NOMO-1 treated with dmso at 0.1 percent for 144 hours (cell line): Measurements from ENCODE around the gene KIR3DL1.
A peak's percentile ranks its signal among the peaks of the same experiment; 100 is the strongest.
"Not testable (repeated sequence)": the region's sequence is repeated elsewhere in the genome, so short reads cannot be mapped to it uniquely, and the experiment has no call there.

Source experiments
- DNase-seq: peaks from one replicate; lab custom pipeline; 2025; ENCODE audit not compliant: unreplicated experiment; lab: John Stamatoyannopoulos, UW

KIR3DL1 gene

DNA sequence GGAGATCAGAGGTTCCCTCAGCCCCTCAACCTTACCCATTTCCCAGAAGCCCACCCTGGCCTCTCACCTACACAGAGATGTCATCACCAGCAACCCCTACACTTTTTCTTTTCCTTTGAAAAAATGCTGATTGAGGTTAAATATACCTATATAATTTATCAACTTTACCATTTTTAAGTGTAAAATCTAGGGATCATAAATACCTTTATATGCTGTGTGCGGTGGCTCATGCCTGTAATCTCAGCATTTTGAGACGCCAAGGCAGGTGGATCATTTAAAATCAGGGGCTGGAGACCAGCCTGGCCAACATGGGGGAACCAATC, 9.8 kb upstream of the KIR3DL1 start:
- DNase-seq: no peak

DNA sequence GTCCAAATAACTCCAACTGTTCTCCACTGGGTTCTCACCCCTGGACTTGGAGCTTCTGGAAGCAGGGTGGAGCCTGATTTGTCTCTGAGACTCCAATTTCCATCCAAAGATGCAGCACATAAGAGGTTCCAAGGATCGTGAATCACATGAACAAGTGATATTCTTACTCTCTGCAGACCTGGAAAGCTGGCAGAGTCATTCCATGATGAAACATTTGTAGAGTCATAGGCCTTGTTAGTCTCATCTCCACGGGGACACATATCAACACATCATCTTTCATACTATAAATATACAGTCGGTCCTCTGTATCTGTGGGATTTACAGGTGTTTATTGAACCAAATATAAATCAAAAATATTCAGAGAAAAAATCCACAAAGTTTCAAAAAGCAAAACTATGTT, 1.7 kb upstream of the KIR3DL1 start:
- not testable (repeated sequence) for DNase-seq

DNA sequence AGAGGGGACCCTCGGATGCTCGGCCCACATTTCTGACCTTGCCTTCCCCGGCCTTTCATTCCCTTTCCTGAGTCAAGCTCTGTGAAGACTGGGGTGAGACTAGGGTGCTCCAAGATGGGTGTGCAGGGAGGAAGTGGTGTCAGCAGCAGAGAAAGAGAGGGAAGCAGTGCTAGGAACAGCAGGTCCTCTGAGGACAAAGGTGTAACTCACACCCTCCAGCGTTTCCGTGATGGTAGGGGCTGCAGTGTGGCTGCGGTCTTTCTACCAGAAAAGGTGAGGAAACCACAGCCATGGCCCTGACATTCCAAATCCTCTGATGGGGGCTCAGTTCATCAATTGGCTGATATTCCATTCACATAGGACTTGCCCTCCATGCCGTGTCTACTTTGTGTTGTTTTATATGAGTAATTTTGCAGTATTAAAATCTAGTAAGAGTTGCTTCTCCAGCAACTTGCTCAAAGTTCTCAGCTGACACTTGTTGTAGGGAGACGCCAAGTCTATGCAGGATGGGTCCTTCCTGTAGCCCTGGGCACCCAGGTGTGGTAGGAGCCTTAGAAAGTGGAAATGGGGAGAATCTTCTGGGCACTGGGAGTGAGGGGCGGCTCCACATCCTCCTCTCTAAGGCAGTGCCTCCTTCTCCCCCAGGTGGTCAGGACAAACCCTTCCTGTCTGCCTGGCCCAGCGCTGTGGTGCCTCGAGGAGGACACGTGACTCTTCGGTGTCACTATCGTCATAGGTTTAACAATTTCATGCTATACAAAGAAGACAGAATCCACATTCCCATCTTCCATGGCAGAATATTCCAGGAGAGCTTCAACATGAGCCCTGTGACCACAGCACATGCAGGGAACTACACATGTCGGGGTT, 1.6 kb downstream of the KIR3DL1 start:
- DNase-seq: no peak

DNA sequence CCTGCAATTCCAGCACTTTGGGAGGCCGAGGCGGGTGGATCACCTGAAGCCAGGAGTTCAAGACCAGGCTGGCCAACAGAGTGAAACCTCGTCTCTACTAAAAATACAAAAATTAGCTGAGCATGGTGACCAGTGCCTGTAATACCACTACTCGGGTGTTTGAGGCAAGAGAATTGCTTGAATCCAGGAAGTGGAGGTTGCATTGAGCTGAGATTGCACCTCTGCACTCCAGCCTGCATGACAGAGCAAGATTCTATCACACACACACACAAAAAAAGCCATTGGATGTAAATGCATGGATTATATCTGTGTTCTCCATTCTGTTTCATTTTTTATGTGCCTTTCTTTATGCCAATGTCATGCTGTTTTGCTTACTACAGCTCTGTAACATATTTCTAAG, 8.1 kb downstream of the KIR3DL1 start:
- not testable (repeated sequence) for DNase-seq

DNA sequence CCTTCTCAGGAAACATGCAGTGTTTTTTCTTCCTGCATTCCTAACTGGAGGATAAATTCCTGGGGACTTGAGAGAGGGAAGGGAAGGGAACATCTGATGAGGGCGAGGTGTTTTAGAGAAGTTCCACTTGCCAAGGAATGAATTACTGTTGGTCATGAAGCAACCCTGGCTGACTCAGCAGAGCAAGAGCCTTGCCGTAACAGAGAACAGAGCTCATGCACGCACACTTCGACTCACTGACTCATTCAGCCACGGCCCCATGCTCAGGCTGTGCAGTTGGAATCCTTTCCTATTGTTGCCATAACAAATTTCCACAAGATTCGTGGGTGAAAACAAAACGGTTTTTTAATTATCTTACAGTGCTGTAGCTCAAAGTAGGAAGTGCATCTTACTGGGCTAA, 9.1 kb downstream of the KIR3DL1 start:
- DNase-seq: not testable (repeated sequence)

DNA sequence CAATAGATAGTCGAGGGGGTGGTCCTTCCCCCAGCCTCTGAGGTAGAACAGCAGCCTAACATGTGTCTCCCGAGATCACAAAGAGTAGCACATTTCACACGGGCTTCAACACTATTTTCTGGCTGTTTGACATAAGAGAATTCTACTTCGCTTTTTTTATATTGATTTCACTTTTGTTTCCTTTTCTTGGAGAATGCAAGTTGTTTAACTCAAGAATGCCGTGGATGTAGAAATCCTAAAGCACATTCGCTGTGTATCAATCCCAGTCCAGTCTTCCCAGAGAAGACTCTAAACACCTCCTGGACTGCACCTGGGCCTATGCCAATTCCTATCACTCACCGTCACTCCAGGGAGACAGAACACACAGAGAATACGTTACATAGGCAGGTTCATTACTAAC, 11.8 kb downstream of the KIR3DL1 start:
- DNase-seq: not testable (repeated sequence)

DNA sequence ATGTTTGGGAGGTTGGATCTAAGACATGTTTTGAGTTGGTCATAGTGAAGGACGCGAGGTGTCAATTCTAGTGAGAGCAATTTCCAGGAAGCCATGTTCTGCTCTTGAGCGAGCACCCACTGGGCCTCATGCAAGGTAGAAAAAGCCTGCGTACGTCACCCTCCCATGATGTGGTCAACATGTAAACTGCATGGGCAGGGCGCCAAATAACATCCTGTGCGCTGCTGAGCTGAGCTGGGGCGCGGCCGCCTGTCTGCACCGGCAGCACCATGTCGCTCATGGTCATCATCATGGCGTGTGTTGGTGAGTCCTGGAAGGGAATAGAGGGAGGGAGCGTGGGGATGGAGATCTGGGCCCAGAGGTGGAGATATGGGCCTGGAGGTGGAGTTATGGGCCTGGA, 16.2 kb downstream of the KIR3DL1 start, which contains the start of gene KIR2DS4:
KIR2DS4 (plus strand) TSS at position 181 of the 400 bp plus-strand sequence.
- not testable (repeated sequence) for DNase-seq

DNA sequence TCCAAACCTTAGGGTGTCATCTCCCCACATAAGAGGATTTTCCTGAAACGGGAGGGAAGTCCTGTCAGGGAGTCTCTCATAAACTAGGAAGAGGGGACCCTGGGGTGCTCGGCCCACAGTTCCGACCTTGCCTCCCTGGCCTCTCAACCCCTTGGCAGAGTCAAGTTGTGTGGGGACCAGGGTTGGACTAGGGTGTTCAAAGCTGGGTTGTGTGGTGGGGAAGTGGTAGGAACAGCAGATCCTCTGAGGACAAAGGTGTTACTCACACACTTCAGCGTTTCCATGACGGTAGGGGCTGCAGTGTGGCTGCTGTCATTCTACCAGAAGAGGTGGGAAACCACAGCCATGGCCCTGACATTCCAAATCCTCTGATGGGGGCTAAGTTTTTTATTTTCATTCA, 18.9 kb downstream of the KIR3DL1 start:
- DNase-seq: not testable (repeated sequence)

DNA sequence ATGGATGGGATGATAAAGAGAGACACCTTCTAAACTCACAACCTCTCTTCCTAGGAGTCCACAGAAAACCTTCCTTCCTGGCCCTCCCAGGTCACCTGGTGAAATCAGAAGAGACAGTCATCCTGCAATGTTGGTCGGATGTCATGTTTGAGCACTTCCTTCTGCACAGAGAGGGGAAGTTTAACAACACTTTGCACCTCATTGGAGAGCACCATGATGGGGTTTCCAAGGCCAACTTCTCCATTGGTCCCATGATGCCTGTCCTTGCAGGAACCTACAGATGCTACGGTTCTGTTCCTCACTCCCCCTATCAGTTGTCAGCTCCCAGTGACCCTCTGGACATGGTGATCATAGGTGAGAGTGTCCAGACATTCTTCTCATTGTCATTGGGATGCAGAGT, 21.3 kb downstream of the KIR3DL1 start:
- not testable (repeated sequence) for DNase-seq

DNA sequence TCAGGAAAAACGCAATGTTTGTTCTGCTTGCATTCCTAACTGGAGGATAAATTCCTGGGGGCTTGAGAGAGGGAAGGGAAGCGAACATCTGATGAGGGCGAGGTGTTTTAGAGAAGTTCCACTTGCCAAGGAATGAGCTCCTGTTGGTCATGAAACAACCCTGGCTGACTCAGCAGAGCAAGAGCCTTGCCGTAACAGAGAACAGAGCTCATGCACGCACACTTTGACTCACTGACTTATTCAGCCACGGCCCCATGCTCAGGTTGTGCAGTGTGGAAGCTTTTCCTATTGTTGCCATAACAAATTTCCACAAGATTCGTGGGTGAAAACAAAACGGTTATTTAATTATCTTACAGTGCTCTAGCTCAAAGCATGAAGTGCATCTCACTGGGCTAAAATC, 26.9 kb downstream of the KIR3DL1 start:
- DNase-seq: not testable (repeated sequence)

DNA sequence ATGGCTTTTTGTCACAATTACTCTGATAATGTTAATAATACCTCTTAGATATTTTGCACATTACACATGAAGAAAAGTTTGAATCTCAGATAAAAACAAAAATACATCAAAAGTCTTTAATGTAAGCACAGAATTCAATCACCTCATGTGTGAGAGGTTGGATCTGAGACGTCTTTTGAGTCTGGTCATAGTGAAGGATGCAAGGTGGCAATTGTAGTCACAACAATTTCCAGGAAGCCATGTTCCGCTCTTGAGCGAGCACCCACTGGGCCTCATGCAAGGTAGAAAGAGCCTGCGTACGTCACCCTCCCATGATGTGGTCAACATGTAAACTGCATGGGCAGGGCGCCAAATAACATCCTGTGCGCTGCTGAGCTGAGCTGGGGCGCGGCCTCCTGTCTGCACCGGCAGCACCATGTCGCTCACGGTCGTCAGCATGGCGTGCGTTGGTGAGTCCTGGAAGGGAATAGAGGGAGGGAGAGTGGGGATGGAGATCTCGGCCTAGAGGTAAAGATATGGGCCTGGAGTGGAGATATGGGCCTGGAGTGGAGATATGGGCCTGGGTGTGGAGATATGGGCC, 33.9 kb downstream of the KIR3DL1 start, which contains the start of gene KIR3DL2:
KIR3DL2 (plus strand) TSS at position 383 of the 580 bp plus-strand sequence; CDS start at position 416, 33 bp downstream.
- DNase-seq: not testable (repeated sequence)

DNA sequence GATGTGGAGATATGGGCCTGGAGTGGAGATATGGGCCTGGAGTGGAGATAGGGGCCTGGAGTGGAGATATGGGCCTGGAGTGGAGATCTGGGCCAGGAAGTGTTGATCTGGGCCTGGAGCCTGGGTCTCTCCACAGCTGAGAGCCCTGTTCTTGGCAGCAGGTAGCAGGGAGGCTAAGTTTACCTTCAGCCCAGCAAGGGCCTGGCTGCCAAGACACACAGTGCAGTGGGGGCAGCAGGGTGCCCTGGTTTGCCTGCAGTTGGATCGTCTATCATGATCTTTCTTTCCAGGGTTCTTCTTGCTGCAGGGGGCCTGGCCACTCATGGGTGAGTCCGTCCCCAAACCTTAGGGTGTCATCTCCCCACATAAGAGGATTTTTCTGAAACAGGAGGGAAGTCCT, 34.7 kb downstream of the KIR3DL1 start:
- no peak for DNase-seq

DNA sequence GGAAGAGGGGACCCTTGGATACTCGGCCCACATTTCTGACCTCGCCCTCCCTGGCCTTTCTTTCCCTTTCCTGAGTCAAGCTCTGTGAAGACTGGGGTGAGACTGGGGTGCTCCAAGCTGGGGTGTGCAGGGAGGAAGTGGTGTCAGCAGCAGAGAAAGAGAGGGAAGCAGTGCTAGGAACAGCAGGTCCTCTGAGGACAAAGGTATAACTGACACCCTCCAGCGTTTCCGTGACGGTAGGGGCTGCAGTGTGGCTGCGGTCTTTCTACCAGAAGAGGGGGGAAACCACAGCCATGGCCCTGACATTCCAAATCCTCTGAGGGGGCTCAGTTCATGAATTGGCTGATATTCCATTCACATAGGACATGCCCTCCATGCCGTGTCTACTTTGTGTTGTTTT, 35.1 kb downstream of the KIR3DL1 start:
- no peak for DNase-seq

DNA sequence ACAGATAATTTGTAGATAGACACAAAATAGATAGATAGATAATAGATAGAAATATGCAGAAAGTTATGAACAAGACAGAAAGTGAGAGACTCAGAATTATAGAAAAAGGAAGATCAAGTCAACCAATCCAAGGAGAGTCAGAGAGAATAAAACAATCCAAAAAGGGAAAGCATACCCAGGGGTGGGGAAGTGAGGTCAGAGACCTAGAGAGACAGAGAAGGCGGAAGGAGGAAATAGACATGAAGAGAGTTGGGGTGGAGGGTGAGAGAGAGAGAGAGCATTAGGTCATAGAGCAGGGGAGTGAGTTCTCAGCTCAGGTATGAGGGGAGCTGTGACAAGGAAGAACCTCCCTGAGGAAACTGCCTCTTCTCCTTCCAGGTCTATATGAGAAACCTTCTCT, 39.0 kb downstream of the KIR3DL1 start:
- DNase-seq: peak; percentile 12

DNA sequence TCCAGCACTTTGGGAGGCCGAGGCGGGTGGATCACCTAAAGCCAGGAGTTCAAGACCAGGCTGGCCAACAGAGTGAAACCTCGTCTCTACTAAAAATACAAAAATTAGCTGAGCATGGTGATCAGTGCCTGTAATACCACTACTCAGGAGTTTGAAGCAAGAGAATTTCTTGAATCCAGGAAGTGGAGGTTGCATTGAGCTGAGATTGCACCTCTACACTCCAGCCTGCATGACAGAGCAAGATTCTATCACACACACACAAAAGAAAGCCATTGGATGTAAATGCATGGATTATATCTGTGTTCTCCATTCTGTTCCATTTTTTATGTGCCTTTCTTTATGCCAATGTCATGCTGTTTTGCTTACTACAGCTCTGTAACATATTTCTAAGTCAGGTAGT, 42.2 kb downstream of the KIR3DL1 start:
- DNase-seq: not testable (repeated sequence)

DNA sequence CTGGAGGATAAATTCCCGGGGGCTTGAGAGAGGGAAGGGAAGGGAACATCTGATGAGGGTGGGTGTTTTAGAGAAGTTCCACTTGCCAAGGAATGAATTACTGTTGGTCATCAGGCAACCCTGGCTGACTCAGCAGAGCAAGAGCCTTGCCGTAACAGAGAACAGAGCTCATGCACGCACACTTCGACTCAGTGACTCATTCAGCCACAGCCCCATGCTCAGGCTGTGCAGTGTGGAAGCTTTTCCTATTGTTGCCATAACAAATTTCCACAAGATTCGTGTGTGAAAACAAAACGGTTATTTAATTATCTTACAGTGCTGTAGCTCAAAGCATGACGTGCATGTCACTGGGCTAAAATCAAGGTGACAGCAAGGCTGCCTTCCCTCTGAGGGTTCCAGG, 43.2 kb downstream of the KIR3DL1 start:
- peak; percentile 16 for DNase-seq

DNA sequence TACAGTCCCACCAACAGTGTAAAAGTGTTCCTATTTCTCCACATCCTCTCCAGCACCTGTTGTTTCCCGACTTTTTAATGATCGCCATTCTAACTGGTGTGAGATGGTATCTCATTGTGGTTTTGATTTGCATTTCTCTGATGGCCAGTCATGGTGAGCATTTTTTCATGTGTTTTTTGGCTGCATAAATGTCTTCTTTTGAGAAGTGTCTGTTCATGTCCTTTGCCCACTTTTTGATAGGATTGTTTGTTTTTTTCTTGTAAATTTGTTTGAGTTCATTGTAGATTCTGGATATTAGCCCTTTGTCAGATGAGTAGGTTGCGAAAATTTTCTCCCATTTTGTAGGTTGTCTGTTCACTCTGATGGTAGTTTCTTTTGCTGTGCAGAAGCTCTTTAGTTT, 47.2 kb downstream of the KIR3DL1 start:
- DNase-seq: not testable (repeated sequence)

DNA sequence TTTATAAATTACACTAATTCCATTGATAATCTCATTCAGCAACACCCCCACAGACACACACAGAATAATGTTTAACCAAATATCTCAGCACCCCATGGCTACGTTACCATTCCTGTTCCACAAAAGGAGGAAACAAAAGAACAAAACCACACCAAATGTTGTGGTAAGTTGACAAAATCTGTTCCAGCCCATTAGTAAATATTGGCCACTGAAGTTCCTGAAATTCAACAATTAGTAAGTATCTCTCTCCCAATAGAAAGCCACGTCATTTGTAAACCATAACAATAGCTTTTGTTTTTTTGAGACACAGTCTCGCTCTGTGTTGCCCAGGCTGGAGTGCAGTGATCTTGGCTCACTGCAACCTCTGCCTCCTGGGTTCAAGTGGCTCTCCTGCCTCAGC, 55.4 kb downstream of the KIR3DL1 start:
- DNase-seq: no peak

DNA sequence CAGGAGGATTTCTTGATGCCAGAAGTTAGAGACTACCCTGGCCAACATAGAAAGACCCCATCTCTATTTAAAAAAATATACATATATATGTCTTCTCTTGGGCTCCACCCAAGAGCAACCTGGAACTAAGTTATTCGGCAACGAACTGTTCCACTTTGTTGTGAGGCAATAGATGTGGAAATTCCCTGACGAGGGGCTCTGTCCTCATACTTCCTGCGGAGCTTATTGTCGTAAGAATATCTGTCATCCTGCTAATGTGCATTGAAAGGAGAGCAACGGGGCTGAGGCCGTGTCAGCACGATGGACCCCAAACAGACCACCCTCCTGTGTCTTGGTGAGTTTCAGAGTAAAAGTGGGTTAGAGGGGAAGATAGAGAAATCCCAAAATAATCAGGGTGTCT, 57.7 kb downstream of the KIR3DL1 start, which contains the start of gene FCAR:
FCAR (plus strand) TSS at position 246 of the 400 bp plus-strand sequence; CDS start at position 301, 55 bp downstream.
- peak; percentile 77 for DNase-seq

DNA sequence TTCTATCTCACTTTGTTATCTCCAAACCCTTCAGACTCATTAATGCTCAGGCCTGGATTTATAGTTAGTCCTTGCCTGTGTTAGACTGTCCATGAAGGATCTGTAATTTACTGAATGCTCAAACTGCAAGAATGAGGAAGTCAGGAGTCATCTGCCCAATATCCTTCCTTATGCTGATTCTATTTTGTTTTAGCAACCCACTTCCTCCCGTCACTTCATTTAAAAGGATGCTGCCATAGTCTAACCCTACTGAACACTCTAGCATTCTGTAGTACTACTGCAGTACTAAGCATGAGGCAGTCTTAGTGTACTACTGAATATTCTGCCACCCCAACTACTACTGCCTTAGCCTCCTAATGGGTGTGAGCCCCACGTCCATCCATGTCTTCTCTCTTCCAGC, 59.2 kb downstream of the KIR3DL1 start:
- peak; percentile 78 for DNase-seq

DNA sequence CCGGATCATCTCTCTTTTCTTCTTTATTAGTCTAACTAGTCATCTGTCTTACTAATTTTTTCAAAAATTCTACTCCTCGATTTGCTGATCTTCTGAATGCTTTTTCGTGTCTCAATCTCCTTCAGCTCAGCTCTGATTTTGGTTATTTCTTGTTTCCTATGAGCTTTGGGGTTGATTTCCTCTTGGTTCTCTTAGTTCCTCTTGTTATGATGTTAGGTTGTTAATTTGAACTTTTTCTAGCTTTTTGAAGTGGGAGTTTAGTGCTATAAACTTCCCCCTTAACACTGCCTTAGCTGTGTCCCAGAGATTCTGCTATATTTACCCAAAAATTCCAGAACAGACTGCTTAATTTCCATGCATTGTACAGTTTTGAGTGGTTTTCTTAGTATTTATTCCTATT, 61.2 kb downstream of the KIR3DL1 start:
- DNase-seq: no peak
